NCI-H2196 (cell line): ENCODE measurements around the gene APOBEC3H.

Experiments used
- DNase-seq: peaks from one replicate; lab custom pipeline; 2025; ENCODE audit not compliant: unreplicated experiment; lab: John Stamatoyannopoulos, UW

Gene APOBEC3H

DNA sequence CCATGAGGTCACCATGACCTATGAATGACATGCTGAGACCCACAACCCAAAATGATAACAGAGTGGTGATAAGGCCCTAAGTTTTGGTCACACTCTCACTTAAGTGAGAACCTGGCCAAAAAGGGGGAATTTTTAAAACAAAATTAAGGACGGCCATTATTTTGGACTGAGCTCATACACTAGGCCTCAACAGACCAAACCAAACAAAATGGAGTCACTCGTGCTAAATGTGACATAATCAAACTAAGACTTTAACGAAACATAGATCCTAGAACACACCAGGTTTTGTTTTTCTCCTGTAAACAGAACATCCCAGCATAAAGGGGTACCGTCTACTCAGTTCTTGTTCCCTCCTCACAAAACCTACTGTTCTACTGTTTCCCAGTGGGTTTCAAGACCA lies 11.4 kb downstream of the APOBEC3H start:
- DNase-seq, result no peak

DNA sequence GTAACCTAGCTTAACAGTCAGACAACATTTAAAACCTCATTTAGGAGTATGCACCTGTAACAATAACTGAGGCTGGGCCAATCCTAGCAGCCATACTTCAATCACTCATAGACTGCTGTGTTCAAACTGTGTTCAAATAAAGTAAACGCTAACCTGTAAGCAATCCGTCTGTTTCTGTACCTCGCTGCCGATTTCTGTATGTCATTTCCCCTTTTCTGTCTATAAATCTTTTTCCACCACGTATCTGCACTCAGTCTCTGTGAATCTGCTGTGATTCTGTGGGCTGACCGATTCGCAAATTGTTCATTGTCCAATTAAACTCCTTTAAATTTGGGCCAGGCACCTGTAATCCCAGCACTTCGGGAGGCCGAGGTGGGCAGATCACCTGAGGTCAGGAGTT lies 12.3 kb downstream of the APOBEC3H start:
- no peak for DNase-seq

DNA sequence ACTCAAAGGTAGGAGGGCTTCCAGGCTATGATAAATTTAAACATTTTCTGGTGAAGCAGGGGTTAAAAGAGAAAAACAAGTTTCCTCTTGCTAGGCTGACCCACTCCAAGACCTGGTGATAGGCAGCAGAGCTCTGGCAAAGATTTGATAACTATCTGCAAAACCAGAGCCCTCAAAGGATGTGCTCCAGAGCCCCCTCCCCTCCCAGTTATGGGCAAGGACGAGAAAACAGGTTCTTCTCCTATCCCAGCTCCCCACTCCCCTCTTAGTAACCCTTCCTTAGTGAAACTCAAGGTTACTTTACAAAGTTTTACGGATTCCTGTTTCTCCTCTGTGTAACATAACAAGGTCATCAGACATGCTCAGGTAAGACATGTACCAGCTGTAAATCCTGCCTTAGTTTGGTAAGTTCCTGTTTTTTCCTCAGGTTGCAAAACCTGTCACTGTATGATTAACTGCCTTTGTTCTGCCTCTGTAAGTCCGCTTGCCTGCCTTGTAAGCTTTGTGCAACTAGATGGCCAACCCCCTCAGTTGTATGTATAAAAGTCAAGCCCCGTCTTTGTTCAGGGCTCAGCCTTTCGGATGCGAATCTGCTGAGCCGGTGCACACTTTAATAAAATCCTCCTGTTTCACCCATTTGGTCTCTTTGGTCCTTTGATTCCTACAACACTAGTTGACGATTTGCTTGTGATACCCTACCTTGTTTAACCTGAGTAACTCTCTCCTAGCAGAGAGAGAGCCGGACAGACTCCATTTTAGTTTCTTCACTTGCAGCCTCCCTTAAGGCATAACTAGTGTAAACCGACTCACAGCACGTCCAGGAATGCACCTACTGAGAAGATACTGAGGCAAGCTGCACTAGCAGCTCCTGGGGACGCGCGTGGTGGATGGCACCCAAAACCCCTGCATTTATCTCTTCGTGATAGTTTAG lies 13.9 kb downstream of the APOBEC3H start:
- DNase-seq, result no peak

DNA sequence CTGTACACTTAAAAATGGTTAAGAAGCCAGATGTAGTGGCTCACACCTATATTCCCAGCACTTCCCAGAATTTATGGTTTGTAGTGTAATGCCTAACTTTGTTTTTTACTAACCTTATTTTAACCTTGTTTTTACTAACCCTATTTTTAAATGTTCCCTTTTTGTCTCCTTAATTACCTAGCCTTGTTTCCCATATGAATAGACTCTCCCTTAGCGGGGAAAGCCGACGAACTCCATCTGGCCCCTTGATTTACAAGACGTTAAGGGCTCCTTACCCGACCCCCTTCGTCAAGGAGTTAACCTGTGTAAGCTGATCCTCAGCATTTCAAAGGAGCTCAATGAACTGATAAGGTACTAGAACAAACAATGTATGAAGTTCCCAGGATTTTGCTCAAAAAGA lies 17.1 kb downstream of the APOBEC3H start:
- no peak for DNase-seq

DNA sequence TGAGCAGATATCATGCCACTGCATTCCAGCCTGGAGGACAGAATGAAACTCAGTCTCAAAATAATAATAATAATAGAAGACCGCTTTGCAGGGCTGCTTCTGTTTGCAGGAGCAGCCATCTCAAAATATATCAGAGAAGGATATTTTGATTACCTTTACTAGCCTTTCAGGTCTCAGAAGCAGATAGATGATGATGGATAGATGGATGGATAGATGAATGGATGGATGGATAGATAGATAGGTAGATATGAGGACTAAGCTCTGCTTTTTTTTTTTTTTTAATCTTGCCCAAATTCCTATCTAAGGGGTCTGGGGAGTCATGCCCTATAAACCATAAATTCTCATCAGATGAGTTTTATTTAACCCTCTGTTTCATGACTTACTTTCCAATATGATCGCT lies 18.5 kb downstream of the APOBEC3H start:
- no peak for DNase-seq

DNA sequence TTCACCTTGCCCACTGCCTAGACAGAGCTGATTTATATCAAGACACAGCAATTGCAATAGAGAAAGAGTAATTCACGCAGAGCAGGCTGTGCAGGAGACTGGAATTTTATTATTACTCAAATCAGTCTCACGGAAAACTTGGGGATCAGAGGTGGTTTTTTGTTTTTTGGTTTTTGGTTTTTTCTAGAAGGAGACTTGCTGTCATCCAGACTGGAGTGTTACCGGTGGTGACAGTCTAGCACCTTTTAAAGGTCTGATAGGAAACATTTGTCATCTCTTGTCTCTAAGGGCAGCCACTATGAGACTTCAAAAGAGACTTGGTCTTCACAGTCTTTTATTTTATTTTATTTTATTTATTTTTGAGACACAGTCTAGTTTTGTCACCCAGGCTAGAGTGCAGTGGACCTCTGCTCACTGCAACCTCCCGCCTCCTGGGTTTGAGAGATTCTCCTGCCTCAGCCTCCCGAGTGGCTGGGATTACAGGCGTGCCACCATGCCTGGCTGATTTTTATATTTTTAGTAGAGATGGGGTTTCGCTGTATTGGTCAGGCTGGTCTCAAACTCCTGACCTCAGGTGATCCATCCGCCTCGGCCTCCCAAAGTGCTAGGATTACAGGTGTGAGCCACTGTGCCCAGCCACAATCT lies 19.1 kb downstream of the APOBEC3H start:
- DNase-seq, result no peak

DNA sequence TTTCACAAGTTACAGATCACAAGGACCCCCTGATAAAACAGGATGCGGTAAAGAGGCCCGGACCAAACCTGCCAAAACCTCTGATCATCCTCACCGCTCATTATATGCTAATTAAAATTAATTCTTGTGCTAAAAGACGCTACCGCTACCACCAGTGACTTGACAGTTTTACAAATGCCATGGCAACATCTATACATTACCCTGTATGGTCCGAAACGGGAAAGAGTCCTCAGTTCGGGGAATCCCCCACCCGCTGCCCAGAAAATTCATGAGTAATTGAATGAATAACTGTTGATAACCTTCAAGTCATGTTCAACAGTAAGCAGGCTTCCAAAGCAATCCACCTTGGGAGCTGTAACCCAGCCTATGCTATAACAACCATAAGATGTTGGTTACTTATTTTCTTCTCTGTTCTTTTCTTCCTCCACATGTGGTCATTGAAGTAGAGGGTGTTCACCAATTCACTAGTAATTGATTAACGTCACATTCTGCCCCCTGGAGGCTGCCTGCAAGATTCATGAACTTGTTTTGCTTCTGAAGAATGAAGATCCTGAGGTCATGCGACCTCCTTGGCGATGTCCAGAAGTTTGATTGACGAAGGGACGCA lies 20.6 kb downstream of the APOBEC3H start:
- DNase-seq, result peak; percentile 1

DNA sequence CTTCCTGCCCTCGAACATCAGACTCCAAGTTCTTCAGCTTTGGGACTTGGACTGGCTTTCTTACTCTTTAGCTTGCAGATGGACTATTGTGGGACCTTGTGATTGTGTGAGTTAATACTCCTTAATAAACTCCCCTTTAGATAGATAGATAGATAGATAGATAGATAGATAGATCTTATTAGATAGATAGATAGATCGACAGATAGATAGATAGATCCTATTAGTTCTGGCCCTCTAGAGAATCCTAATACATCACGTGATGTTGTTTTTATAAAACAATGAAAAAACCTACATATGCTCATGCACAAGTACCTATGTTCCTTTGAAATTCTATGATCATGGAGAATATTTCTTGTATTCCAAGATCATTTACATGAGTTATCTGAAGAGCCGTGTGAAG lies 23.9 kb downstream of the APOBEC3H start:
- DNase-seq, result no peak

DNA sequence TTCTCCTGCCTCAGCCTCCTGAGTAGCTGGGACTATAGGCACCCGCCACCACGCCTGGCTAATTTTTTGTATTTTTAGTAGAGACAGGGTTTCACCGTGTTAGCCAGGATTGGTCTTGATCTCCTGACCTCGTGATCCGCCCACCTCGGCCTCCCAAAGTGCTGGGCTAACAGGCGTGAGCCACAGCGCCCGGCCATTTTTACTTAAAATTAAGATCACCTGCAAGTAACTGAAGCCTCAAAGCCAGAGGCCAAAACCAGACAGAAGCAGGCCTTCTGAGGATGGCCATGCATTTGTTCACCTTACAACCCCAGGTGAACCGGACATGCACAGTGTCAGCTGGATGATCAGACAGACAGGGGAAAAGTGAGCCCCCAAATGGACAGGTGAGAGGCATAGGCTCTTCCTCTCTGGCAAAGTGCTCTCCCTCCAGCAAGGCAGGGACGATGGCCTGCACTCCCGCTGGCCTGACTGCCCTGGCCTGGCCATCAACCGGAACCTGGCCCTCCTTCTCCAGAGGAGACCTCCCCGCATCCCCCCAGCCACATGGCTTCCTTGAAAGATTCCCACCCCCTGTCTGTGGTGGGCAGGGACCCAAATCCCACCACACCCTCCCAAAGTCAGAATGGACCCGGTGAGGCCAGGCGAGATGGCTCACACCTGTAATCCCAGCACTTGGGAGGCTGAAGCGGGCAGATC lies 25.9 kb downstream of the APOBEC3H start:
- no peak for DNase-seq

DNA sequence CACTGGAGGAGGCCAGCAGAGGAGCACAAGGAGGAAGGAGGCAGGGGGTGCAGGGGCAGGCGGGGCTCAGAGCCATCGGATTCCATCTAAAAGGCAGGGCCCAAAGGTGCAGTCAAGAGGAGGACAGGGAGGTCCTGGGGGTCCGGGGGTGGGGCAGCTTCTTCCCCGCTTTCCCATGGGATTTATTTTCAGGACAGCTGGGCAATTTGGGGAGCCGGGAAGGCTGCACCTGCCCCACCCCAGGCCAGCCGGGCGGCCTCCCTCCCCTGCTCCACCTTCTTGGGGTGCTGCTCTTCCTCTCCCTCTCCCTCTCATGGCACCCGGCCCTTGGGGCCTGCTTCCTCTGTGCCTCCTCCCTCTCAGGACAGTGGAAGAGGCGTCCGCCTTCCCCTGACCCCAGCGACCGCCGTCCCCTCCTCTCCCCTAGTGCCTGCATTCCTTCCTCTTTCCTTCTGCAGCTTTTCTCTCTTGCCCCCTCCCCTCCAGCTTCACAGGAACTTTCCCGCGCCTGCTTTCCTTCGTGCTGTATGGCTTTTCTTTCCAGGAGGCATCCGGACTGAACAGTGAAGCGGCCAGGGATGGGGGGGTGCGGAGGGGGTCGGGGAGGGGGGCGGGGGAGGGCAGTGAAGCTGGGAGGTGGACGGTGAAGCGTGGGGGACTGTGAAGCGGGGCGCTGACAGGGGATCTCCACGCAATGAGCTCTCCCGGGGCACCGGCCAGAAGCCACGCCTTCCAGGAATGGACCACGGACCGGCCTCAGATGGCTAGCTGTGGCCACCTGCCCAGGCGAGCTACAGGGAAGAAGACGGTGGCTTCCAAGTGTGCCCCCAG lies 26.9 kb downstream of the APOBEC3H start:
- no peak for DNase-seq

DNA sequence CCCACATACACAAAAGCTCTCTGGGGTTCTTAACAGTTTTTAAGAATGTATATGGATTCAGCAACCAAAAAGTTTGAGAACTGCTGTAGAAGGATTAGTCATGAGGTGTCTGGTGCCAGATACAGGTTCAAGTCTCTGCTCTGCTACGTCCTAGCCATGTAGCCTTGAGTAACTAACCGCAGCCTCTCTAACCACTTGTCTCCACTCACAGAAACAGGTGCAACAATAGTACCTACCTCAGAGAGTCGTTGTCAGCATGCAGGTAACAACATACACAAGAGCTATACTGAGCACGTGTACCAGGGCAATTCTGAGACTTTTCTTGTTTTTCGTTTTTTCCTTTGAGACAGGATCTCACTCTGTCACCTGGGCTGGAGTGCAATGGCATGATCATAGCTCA lies 28.6 kb downstream of the APOBEC3H start:
- no peak for DNase-seq

DNA sequence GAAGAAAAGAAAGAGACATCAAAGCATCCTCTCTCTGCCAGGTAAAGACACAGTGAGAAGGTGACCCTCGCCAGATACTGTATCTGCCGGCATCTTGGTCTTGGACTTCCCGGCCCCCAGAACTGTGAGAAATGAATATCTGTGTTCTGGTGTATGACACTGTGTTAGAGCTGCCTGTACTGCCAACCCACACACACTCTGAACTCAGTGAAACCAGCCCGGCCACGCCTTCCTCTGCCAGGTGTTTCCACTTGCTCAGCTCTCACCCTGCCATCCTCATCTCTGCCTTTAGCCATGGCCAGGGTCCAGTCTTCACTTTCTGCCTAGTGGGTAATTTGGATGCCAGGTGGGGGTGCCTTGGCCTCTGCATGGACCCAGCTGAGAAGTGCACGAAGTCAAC lies 31.5 kb downstream of the APOBEC3H start:
- no peak for DNase-seq

DNA sequence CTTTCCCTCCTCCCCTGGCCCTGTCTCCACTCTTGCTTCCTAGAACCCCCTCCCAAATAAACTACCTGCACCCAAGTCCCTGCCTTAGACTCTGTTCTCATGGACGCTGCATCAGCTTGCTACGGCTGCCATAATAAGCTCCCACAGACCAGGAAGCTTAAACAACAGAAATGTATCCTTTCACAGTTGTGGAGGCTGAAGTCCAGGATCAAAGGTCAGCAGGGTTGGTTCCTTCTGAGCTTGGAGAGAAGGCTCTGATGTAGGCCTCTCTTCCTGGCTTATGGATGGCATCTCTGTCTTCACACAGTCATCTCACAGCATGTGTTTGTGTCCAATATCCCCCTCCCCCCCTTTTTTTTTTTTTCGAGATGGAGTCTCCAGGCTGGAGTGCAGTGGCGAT lies 32.0 kb downstream of the APOBEC3H start:
- no peak for DNase-seq

DNA sequence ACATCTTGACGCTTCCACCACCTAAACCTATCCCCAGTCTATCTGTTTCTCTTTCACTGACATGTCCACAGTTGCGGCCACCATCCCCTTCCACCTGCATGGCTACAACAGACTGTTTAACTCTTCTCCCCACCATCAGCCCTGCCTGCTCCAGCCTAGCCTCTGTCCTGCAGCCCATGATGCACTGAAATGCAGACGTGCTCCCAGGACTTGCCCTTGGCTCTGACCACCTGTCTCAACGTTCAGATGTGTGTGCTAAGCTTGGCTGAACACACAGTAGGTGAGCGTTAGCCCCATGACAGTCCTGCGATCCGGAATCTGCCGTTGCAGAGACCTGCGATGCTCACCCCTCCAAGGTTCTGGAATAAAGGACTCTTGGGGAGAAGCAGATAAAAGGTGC lies 32.7 kb downstream of the APOBEC3H start:
- no peak for DNase-seq

DNA sequence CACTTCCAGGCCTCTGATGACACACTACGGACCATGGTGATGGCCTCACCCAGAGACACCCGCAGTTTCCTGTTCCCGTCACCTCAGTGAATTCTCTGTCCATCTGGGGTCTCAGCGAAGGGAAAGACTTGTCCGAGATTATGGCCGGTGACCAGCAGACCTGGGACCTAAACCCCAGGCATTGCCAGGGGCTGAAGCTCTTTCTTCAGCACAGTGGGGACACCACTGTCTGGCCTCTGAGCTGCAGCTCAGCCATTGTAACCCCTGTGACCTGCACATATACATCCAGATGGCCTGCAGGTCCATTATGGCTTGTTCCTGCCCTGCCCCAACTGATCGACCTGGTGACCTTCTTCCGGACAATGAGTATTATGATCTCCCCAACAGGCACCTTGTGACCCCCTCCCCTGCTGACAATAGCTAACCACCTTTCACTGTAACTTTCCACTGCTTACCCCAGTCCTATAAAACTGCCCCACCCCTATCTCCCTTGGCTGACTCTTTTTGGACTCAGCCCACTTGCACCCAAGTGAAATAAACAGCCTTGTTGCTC lies 33.2 kb downstream of the APOBEC3H start:
- no peak for DNase-seq

DNA sequence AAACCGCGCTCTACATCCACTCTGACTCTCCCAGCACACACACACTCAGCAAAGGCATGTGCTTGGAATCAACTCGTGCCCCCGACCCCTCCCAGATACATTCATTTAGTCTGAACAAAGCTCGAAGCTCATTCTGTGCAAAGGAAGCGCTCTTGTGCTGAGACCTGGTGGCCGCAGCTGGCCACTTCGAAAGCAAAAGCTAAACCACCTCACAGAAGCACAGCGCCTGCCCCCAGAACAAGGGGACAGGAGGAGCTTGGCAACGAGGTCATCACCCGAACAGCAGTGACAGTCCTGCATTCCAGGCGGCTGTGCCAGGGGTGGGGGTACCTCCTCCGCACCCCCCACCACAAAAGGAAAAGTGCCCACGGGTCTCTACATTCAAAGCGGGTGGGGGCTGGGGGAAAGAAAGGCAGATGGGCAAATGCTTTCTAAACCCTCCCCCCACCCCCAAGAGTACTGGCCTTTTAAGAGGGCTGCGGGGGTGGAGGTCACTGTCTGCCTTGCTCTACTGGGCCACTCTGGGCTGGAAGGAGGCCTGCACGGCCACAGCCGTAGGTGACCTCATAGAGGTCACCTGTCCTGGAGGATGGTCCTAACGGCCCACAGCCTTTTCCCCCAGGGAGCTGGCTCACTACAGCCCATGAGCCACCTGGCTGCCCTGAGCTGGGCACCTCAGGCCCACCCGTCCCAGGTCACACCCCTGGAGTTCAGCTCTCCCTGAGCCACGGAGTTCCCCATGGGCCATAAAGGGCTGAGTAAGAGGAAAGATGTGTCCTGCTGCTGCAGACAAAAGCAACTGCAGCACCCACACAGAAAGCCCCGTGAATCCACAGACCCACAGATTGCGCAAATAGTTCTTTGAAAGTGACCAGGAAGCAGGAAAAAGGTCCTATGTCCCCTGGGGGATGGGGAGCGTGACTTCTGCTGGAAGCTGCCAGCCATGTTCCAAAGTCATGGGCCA lies 34.1 kb downstream of the APOBEC3H start:
- no peak for DNase-seq

DNA sequence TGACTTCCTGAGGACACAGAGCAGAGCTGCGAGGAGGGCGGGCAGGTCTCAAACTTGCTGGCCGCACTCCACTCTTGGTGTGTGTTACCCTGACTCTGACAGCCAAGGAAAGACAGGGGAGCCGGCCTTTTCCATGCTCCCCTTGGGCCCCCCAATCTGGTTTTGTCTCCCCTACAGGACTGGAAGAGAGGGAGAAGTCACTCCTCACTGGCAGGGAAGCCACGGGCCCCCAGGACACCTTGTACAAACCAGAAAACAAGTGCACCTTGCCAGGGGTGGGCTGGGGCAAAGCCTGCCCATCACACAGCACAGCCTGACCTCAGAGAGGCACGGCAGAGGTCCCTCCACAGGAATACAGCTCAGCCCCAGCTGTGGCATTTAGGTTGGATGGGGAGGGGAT lies 35.2 kb downstream of the APOBEC3H start:
- DNase-seq, result no peak

DNA sequence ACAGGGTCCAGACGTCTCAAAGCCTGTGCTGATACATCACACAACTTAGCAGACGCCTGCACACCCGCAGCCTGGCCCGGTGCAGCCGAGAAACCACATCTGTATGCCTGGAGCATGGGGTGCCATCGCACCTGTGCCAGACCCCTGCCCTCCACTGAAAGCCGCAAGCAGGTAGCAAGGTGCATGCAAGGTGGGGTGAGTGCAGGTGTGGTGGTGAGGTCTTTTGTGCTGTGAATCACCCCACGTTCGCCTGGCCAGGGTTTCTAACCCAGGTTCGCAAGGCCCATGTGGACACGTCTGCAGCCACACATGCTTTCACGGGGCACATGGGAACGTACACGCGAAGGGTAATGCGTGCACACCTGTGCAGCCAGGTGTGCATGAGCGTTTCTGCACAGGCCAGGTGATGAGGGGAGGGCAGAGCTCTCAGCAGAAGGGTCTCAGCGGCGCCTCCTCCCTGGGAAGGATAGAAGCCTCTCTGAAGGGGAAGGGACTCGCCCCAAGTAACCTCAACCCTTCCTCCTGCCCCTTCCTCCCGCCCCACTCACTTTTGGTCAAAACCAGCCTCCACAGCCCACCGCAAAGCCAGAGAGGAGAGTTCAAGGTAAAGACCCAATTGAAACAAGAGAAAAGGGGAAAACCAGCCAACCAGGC lies 36.0 kb downstream of the APOBEC3H start:
- no peak for DNase-seq

DNA sequence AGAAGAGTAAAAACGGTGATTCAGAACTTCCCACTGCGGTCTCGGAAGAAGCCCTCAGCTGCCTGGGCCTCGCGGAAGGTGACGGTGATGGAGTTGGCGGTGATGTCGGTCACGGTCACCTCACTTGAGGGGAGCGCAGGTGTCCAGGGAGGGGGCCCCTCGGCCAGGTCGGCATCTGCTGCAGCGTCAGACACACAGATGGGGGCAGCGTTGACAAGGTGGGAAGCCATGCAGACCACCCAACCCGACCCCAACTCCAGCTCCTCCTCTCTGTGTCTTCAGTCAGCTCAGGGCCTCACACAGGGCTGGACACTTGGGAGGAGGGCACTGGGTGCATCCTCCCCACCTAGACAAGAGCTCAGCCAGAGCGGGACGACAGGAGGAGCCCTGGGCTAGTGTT lies 36.8 kb downstream of the APOBEC3H start:
- no peak for DNase-seq
